GM12878 (cell line): ENCODE data around the gene GABBR2.
"Not testable (repeated sequence)": the region's sequence is repeated elsewhere in the genome, so short reads cannot be mapped to it uniquely, and the experiment has no call there.

ENCODE experiments used
- SIN3A ChIP-seq: IDR thresholded peaks from 2 replicates; pipeline ENCODE4 v1.6.1; 2012; ENCODE audit warnings: low read depth, low read length, improper control_type of control experiment
- TF ChIP-seq, protein P1 (sequence below), 3 experiments: IDR thresholded peaks in 2 of 3; conservative IDR thresholded peaks in 1 of 3; 2 replicates each; pipeline ENCODE4 v1.5.1; 2011; ENCODE audit warnings: low read depth in 3 of 3, low read length in 3 of 3, mild to moderate bottlenecking in 3 of 3, control low read depth in 2 of 3, moderate library complexity in 2 of 3, inconsistent platforms in 1 of 3, mixed read lengths in 1 of 3; ENCODE audit not compliant: control insufficient read depth in 2 of 3, insufficient read depth in 1 of 3; ENCODE audit errors: extremely low read depth in 1 of 3
- TF ChIP-seq, protein P2 (sequence below): fragments of 450-650 bp; formaldehyde crosslinking; IDR thresholded peaks from 2 replicates; pipeline ENCODE4 v1.4.0; 2022; ENCODE audit warnings: mild to moderate bottlenecking, moderate library complexity

DNA sequence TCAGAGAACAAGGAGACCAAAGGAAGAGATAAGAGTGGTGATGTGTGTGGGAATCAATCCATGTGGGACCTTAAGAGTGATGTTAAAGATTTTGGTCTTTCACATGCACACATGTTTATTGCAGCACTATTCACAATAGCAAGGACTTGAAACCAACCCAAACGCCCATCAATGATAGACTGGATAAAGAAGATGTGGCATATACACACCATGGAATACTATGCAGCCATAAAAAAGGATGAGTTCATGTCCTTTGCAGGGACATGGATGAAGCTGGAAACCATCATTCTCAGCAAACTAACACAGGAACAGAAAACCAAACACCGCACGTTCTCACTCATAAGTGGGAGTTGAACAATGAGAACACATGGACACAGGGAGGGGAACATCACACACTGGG lies 53.3 kb downstream of the GABBR2 start:
- not testable (repeated sequence) for TF ChIP-seq SIN3A
- TF ChIP-seq, protein P1, sequence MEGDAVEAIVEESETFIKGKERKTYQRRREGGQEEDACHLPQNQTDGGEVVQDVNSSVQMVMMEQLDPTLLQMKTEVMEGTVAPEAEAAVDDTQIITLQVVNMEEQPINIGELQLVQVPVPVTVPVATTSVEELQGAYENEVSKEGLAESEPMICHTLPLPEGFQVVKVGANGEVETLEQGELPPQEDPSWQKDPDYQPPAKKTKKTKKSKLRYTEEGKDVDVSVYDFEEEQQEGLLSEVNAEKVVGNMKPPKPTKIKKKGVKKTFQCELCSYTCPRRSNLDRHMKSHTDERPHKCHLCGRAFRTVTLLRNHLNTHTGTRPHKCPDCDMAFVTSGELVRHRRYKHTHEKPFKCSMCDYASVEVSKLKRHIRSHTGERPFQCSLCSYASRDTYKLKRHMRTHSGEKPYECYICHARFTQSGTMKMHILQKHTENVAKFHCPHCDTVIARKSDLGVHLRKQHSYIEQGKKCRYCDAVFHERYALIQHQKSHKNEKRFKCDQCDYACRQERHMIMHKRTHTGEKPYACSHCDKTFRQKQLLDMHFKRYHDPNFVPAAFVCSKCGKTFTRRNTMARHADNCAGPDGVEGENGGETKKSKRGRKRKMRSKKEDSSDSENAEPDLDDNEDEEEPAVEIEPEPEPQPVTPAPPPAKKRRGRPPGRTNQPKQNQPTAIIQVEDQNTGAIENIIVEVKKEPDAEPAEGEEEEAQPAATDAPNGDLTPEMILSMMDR (IDR thresholded peaks at IDR 0.05 in 2 of 3, conservative IDR thresholded peaks at IDR 0.05 in 1 of 3; ENCODE audit: control insufficient read depth in 2 of 3, extremely low read depth in 1 of 3, insufficient read depth in 1 of 3, low read depth in 3 of 3, low read length in 3 of 3), result not testable (repeated sequence)
- TF ChIP-seq, protein P2, sequence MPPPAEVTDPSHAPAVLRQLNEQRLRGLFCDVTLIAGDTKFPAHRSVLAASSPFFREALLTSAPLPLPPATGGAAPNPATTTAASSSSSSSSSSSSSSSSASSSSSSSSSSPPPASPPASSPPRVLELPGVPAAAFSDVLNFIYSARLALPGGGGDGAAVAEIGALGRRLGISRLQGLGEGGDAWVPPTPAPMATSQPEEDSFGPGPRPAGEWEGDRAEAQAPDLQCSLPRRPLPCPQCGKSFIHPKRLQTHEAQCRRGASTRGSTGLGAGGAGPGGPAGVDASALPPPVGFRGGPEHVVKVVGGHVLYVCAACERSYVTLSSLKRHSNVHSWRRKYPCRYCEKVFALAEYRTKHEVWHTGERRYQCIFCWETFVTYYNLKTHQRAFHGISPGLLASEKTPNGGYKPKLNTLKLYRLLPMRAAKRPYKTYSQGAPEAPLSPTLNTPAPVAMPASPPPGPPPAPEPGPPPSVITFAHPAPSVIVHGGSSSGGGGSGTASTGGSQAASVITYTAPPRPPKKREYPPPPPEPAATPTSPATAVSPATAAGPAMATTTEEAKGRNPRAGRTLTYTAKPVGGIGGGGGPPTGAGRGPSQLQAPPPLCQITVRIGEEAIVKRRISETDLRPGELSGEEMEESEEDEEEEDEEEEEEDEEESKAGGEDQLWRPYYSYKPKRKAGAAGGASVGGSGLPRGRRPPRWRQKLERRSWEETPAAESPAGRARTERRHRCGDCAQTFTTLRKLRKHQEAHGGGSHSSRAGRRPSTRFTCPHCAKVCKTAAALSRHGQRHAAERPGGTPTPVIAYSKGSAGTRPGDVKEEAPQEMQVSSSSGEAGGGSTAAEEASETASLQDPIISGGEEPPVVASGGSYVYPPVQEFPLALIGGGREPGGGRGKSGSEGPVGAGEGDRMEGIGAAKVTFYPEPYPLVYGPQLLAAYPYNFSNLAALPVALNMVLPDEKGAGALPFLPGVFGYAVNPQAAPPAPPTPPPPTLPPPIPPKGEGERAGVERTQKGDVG (CRISPR knock-in tag), result not testable (repeated sequence)
